A549 (cell line): Measurements from ENCODE around the gene C11orf71.

Source experiments
- POLR2A ChIP-seq: IDR thresholded peaks from 2 replicates; pipeline ENCODE4 v1.6.1; 2012; ENCODE audit warnings: mild to moderate bottlenecking, low read length
- ZFP36 ChIP-seq: fragments of 450-650 bp; IDR thresholded peaks from 2 replicates; pipeline ENCODE4 v1.6.1; 2014; ENCODE audit warnings: borderline replicate concordance; ENCODE audit not compliant: partially characterized antibody

DNA sequence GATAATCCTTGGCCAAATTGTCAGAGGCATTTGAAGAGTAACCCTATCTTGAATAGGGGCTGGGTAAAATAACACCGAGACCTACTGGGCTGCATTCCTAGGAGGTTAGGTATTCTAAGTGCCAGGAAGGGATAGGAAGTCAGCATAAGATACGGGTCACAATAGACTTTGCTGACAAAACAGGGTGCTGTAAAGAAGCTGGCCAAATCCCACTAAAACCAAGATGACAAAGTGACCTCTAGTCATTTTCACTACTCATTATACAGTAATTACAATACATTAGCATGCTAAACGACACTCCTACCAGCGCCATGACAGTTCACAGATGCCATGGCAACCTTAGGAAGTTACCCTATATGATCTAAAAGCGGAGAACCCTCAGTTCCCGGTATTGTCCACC lies 38.0 kb upstream of the C11orf71 start:
- no peak for TF ChIP-seq POLR2A
- no peak for TF ChIP-seq ZFP36
